ENCODE measurements around the gene NRXN3.

The NRXN3 gene

DNA sequence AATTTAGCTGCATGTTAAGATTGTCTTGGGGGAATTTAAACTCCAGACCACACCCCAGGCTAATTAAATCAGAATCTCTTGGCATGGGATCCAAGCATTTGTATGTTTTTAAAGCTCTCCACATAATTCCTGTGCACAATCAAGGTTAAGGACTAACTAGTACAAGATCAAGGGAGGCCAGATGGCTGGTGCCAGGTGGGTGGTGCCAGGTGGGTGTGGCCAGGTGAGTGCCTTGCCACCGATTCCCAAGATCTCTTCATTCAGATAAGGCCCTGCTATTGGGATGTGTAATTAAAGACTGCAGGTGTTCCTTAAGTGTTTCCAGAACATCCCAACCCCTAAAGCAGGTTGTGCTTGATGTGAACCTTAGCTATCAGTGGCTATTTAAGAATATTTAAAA lies 75.1 kb downstream of the NRXN3 start (continued):
- TF ChIP-seq, protein P1, sequence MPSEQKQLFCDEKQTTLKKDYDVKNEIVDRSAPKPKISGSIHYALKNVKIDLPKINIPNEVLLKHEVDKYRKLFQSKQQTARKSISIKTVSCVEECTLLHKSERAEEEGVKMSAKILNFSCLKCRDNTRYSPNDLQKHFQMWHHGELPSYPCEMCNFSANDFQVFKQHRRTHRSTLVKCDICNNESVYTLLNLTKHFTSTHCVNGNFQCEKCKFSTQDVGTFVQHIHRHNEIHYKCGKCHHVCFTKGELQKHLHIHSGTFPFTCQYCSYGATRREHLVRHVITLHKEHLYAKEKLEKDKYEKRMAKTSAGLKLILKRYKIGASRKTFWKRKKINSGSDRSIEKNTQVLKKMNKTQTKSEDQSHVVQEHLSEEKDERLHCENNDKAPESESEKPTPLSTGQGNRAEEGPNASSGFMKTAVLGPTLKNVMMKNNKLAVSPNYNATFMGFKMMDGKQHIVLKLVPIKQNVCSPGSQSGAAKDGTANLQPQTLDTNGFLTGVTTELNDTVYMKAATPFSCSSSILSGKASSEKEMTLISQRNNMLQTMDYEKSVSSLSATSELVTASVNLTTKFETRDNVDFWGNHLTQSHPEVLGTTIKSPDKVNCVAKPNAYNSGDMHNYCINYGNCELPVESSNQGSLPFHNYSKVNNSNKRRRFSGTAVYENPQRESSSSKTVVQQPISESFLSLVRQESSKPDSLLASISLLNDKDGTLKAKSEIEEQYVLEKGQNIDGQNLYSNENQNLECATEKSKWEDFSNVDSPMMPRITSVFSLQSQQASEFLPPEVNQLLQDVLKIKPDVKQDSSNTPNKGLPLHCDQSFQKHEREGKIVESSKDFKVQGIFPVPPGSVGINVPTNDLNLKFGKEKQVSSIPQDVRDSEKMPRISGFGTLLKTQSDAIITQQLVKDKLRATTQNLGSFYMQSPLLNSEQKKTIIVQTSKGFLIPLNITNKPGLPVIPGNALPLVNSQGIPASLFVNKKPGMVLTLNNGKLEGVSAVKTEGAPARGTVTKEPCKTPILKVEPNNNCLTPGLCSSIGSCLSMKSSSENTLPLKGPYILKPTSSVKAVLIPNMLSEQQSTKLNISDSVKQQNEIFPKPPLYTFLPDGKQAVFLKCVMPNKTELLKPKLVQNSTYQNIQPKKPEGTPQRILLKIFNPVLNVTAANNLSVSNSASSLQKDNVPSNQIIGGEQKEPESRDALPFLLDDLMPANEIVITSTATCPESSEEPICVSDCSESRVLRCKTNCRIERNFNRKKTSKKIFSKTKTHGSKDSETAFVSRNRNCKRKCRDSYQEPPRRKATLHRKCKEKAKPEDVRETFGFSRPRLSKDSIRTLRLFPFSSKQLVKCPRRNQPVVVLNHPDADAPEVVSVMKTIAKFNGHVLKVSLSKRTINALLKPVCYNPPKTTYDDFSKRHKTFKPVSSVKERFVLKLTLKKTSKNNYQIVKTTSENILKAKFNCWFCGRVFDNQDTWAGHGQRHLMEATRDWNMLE (tag by site-specific recombination; conservative IDR thresholded peaks at IDR 0.05; ENCODE audit: low read depth): no peak
- TF ChIP-seq ZSCAN30 (tag by site-specific recombination; IDR thresholded peaks at IDR 0.05) (no peak), SP7 (tag by site-specific recombination; IDR thresholded peaks at IDR 0.05) (no peak), ZNF610 (tag by site-specific recombination; IDR thresholded peaks at IDR 0.05; ENCODE audit: borderline replicate concordance) (no peak), ZNF23 (tag by site-specific recombination; IDR thresholded peaks at IDR 0.05; ENCODE audit: borderline replicate concordance) (no peak), MYNN (tag by site-specific recombination; IDR thresholded peaks at IDR 0.05; ENCODE audit: borderline replicate concordance) (no peak), GLIS2 (tag by site-specific recombination; IDR thresholded peaks at IDR 0.05) (no peak), ZNF416 (tag by site-specific recombination; IDR thresholded peaks at IDR 0.05) (no peak), ZNF501 (tag by site-specific recombination; IDR thresholded peaks at IDR 0.05) (no peak)

DNA sequence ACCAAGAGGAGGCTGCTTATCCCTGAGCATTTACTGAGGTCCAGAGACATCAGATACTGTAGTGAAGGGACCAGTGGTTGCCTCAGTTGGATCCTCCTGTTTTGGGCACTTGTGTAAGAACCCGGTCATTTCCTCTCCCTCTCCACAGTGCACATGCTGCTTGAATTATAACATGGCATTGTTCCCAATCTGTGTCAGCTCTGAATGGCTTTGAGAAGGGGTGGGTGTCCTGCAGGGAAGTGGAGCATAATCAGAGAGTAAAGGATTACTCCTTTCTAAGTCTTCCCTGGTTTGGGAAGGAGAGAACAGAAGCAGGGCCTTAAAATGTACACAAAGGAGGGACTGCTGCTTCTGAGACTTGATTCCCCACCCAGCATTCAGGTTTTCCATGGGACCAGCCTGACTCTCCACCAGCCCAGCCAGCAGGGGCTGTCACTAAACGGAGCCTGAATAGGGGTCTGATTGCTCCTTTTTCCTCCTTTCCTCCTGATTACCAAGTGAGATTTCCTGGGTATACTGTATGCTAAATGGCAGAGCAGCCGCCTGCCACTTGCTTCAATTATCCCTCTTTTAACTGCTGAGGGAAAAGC lies 78.4 kb downstream of the NRXN3 start:
- no peak for TF ChIP-seq ZNF391 (tag by site-specific recombination; IDR thresholded peaks at IDR 0.05; ENCODE audit: borderline replicate concordance, low read depth)
- TF ChIP-seq, protein P2, sequence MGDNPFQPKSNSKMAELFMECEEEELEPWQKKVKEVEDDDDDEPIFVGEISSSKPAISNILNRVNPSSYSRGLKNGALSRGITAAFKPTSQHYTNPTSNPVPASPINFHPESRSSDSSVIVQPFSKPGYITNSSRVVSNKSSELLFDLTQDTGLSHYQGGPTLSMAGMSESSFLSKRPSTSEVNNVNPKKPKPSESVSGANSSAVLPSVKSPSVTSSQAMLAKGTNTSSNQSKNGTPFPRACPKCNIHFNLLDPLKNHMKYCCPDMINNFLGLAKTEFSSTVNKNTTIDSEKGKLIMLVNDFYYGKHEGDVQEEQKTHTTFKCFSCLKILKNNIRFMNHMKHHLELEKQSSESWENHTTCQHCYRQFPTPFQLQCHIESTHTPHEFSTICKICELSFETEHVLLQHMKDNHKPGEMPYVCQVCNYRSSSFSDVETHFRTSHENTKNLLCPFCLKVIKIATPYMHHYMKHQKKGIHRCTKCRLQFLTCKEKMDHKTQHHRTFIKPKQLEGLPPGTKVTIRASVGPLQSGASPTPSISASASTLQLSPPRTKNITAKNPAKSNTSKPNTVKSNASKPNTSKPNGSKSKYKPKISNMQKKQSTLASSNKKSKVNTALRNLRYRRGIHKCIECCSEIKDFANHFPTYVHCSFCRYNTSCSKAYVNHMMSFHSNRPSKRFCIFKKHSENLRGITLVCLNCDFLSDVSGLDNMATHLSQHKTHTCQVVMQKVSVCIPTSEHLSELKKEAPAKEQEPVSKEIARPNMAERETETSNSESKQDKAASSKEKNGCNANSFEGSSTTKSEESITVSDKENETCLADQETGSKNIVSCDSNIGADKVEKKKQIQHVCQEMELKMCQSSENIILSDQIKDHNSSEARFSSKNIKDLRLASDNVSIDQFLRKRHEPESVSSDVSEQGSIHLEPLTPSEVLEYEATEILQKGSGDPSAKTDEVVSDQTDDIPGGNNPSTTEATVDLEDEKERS (tag by site-specific recombination; IDR thresholded peaks at IDR 0.05): no peak
- TF ChIP-seq, protein P3, sequence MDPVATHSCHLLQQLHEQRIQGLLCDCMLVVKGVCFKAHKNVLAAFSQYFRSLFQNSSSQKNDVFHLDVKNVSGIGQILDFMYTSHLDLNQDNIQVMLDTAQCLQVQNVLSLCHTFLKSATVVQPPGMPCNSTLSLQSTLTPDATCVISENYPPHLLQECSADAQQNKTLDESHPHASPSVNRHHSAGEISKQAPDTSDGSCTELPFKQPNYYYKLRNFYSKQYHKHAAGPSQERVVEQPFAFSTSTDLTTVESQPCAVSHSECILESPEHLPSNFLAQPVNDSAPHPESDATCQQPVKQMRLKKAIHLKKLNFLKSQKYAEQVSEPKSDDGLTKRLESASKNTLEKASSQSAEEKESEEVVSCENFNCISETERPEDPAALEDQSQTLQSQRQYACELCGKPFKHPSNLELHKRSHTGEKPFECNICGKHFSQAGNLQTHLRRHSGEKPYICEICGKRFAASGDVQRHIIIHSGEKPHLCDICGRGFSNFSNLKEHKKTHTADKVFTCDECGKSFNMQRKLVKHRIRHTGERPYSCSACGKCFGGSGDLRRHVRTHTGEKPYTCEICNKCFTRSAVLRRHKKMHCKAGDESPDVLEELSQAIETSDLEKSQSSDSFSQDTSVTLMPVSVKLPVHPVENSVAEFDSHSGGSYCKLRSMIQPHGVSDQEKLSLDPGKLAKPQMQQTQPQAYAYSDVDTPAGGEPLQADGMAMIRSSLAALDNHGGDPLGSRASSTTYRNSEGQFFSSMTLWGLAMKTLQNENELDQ (tag by site-specific recombination; IDR thresholded peaks at IDR 0.05; ENCODE audit: low read depth): no peak
- TF ChIP-seq PRDM1 (tag by site-specific recombination; IDR thresholded peaks at IDR 0.05): no peak
- TF ChIP-seq ZNF366 (tag by site-specific recombination; conservative IDR thresholded peaks at IDR 0.05): no peak
- TF ChIP-seq ZNF529 (tag by site-specific recombination; IDR thresholded peaks at IDR 0.05; ENCODE audit: insufficient replicate concordance): no peak
- no peak for TF ChIP-seq YY1 (tag by site-specific recombination; IDR thresholded peaks at IDR 0.05)
- TF ChIP-seq REPIN1 (tag by site-specific recombination; IDR thresholded peaks at IDR 0.05; ENCODE audit: low read depth): no peak
- TF ChIP-seq KLF8 (tag by site-specific recombination; IDR thresholded peaks at IDR 0.05): no peak
- TF ChIP-seq, protein P4, sequence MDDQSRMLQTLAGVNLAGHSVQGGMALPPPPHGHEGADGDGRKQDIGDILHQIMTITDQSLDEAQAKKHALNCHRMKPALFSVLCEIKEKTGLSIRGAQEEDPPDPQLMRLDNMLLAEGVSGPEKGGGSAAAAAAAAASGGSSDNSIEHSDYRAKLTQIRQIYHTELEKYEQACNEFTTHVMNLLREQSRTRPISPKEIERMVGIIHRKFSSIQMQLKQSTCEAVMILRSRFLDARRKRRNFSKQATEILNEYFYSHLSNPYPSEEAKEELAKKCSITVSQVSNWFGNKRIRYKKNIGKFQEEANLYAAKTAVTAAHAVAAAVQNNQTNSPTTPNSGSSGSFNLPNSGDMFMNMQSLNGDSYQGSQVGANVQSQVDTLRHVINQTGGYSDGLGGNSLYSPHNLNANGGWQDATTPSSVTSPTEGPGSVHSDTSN (CRISPR knock-in tag; IDR thresholded peaks at IDR 0.05): no peak
- no peak for TF ChIP-seq KLF7 (tag by site-specific recombination; IDR thresholded peaks at IDR 0.05; ENCODE audit: borderline replicate concordance)

More for the DNA sequence above, 78.4 kb downstream of the NRXN3 start:
- no peaks in the 10 kb centered on the region for H3K4me1 ChIP-seq (ENCODE audit: control insufficient read depth, insufficient read depth, low read length)
- no peak overlapping the region for H3K27ac ChIP-seq (ENCODE audit: extremely low read depth, low read depth, low read length)
- H3K4me3 ChIP-seq (ENCODE audit: low read depth, low read length): no peak overlapping the region
- no peaks in the 10 kb centered on the region for H3K9me3 ChIP-seq (ENCODE audit: control insufficient read depth, insufficient read depth, low read depth, low read length)
- no peaks in the 10 kb centered on the region for H3K36me3 ChIP-seq (ENCODE audit: control insufficient read depth in 2 of 2, insufficient read depth in 1 of 2, low read length in 2 of 2)
- POLR2A ChIA-PET: no interaction called here
- CTCF ChIA-PET: no interaction called here
